Epithelial cell of esophagus (primary cell): ENCODE data around the gene SH2D3A.

ENCODE experiments used
- DNase-seq: peaks from one replicate; pipeline ENCODE4 v3.0.0; 2010; ENCODE audit warnings: low read depth
- H3K4me3 ChIP-seq: 2 replicates; pipeline ENCODE4 v1.5.1; 2011; ENCODE audit warnings: mild to moderate bottlenecking, low read length, control low read depth
- CTCF ChIP-seq: IDR thresholded peaks from 2 replicates; pipeline ENCODE4 v1.5.1; 2011; ENCODE audit warnings: low read depth, mild to moderate bottlenecking, low read length, control low read depth, inconsistent platforms; ENCODE audit not compliant: insufficient read depth; ENCODE audit errors: missing control alignments

SH2D3A gene

GRCh38 chr19:6797646-6798045, 30.4 kb upstream of the SH2D3A start:
- TF ChIP-seq CTCF, result no peak
- DNase-seq, result peak; percentile 29
- H3K4me3 ChIP-seq, result no peak overlapping the region

- H3K4me3 ChIP-seq, result no peak overlapping the region
- no peak for DNase-seq
- TF ChIP-seq CTCF, result no peak
Measured at GRCh38 chr19:6796278-6796677, 29.0 kb upstream of the SH2D3A start.

- DNase-seq, result no peak
- no peak for TF ChIP-seq CTCF
- no peak overlapping the region for H3K4me3 ChIP-seq
Measured at GRCh38 chr19:6794686-6795431, 27.6 kb upstream of the SH2D3A start.

GRCh38 chr19:6793973-6794372, 26.7 kb upstream of the SH2D3A start:
- DNase-seq, result no peak
- TF ChIP-seq CTCF, result no peak
- H3K4me3 ChIP-seq, result no peak overlapping the region

GRCh38 chr19:6793411-6793810, 26.2 kb upstream of the SH2D3A start:
- DNase-seq, result no peak
- no peak overlapping the region for H3K4me3 ChIP-seq
- no peak for TF ChIP-seq CTCF

- no peak for DNase-seq
- no peak for TF ChIP-seq CTCF
- no peak overlapping the region for H3K4me3 ChIP-seq
Measured at GRCh38 chr19:6791237-6791636, 24.0 kb upstream of the SH2D3A start.
